PC-3 (cell line): Measurements from ENCODE around the gene TLR5.

Experiments
- EZH2 ChIP-seq: fragments of 300-600 bp; sonication (generic); IDR thresholded peaks from one replicate; pipeline ENCODE4 v1.6.1; 2017; ENCODE audit warnings: antibody characterized with exemption, mild to moderate bottlenecking, low read length; ENCODE audit not compliant: unreplicated experiment
- TF ChIP-seq, protein P1 (sequence below): fragments of 300-600 bp; sonication (generic); conservative IDR thresholded peaks from 2 replicates; pipeline ENCODE4 v1.5.1; 2017; ENCODE audit warnings: antibody characterized with exemption, low read depth, mild to moderate bottlenecking, low read length

DNA sequence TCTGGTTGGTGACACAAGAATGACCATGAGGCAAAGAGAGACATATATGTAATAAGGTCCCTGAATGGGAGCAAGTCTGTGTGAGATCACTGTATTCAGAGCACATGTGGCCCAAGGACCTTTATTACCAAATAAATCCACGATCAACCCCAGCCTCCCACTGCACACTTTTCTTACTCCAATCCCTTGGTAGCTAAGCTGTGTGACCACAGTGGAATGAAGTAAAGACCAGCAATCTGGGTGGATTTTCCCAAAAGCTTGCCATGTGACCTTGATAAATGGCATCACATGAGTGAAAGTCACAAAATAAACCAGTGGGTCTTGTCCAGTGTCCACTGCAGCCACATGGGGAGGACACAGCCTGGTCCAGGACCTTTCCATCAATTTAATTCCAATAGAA, 36.7 kb upstream of the TLR5 start:
- TF ChIP-seq, protein P1, sequence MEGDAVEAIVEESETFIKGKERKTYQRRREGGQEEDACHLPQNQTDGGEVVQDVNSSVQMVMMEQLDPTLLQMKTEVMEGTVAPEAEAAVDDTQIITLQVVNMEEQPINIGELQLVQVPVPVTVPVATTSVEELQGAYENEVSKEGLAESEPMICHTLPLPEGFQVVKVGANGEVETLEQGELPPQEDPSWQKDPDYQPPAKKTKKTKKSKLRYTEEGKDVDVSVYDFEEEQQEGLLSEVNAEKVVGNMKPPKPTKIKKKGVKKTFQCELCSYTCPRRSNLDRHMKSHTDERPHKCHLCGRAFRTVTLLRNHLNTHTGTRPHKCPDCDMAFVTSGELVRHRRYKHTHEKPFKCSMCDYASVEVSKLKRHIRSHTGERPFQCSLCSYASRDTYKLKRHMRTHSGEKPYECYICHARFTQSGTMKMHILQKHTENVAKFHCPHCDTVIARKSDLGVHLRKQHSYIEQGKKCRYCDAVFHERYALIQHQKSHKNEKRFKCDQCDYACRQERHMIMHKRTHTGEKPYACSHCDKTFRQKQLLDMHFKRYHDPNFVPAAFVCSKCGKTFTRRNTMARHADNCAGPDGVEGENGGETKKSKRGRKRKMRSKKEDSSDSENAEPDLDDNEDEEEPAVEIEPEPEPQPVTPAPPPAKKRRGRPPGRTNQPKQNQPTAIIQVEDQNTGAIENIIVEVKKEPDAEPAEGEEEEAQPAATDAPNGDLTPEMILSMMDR = no peak
- no peak for TF ChIP-seq EZH2
